Left renal cortex interstitium (tissue), 4 donors: Measurements from ENCODE around the gene RCOR2. TPM values are rescaled to one million over a fixed set of nuclear protein-coding genes. Genes with fewer than 3 reads are reported as not detected.

Source experiments
- polyA plus RNA-seq, 4 donors: library from polyadenylated mRNA; unstranded; fragments of 120-200 nt; gene quantifications; one replicate each; pipeline ENCODE4 v1.2.1, GENCODE V29; 2013; ENCODE audit not compliant: insufficient read length in 4 of 4

Gene RCOR2
- polyA plus RNA-seq, 4 donors, result 9.7 to 17.2 (median 13.5) TPM

Other genes starting within 250 kb of the RCOR2 start
- gene ATL3, start 245.8 kb downstream of the RCOR2 start, polyA plus RNA-seq, result 10 to 100 TPM; 15.2 to 20.0 (median 17.0) TPM
- gene RTN3, start 235.7 kb downstream of the RCOR2 start, polyA plus RNA-seq, result 100 to 1,000 TPM; 154 to 172 (median 168) TPM
- 10 to 100 TPM; 43.3 to 54.8 (median 48.7) TPM for gene ZFTA, start 148.4 kb downstream of the RCOR2 start, polyA plus RNA-seq
- gene SPINDOC, start 103.7 kb downstream of the RCOR2 start, polyA plus RNA-seq, result 10 to 100 TPM; 23.4 to 46.3 (median 37.1) TPM
- 10 to 100 TPM; 30.4 to 40.4 (median 35.7) TPM for gene MARK2, start 78.1 kb downstream of the RCOR2 start, polyA plus RNA-seq
- gene NAA40, start 21.8 kb upstream of the RCOR2 start, polyA plus RNA-seq, result 10 to 100 TPM; 23.6 to 43.0 (median 35.3) TPM
- 100 to 1,000 TPM; 228 to 401 (median 302) TPM for gene COX8A, start 57.5 kb upstream of the RCOR2 start, polyA plus RNA-seq
- 100 to 1,000 TPM; 101 to 110 (median 105) TPM for gene OTUB1, start 69.3 kb upstream of the RCOR2 start, polyA plus RNA-seq
- gene FLRT1, start 118.8 kb upstream of the RCOR2 start, polyA plus RNA-seq, result 1 to 10 TPM; 2.5 to 4.6 (median 3.2) TPM
- 10 to 100 TPM; 15.1 to 23.2 (median 19.5) TPM for gene MACROD1, start 248.9 kb upstream of the RCOR2 start, polyA plus RNA-seq